HepG2 (cell line): ENCODE results near the gene IWS1. TPM values are rescaled to one million over a fixed set of nuclear protein-coding genes. Genes with fewer than 3 reads are reported as not detected.

ENCODE experiments used
- BHLHE40 ChIP-seq: IDR thresholded peaks from 2 replicates; pipeline ENCODE4 v1.6.1; 2011; ENCODE audit warnings: low read length, improper control_type of control experiment
- DNMT1 ChIP-seq: sonication (generic); formaldehyde crosslinking; IDR thresholded peaks from 2 replicates; pipeline ENCODE4 v1.5.1; 2020; ENCODE audit warnings: mild to moderate bottlenecking, missing genetic modification reagents
- ETV5 ChIP-seq: IDR thresholded peaks from 2 replicates; pipeline ENCODE4 v1.6.1; 2018; ENCODE audit warnings: missing biosample characterization, missing genetic modification reagents, inconsistent platforms, borderline replicate concordance
- GATAD2A ChIP-seq: IDR thresholded peaks from 2 replicates; pipeline ENCODE4 v1.6.1; 2016
- GFI1 ChIP-seq: sonication (generic); formaldehyde crosslinking; IDR thresholded peaks from 2 replicates; pipeline ENCODE4 v1.5.0; 2020; ENCODE audit warnings: missing genetic modification reagents, mild to moderate bottlenecking, borderline replicate concordance
- HOXA7 ChIP-seq: sonication (generic); formaldehyde crosslinking; IDR thresholded peaks from 2 replicates; pipeline ENCODE4 v1.8.1; 2022; ENCODE audit warnings: mild to moderate bottlenecking, missing genetic modification reagents, moderate library complexity
- KDM3A ChIP-seq: IDR thresholded peaks from 2 replicates; pipeline ENCODE4 v1.6.1; 2018; ENCODE audit warnings: low read depth, missing compliant biosample characterization
- KDM5A ChIP-seq: fragments of 200-600 bp; sonication (generic); IDR thresholded peaks from 2 replicates; pipeline ENCODE4 v1.7.0; 2018; ENCODE audit warnings: antibody characterized with exemption, mild to moderate bottlenecking, low read length, borderline replicate concordance
- PCBP2 ChIP-seq: fragments of 200-400 bp; formaldehyde crosslinking; optimal IDR thresholded peaks from 2 replicates; pipeline ENCODE3; 2018; ENCODE audit warnings: low read length, low read depth; ENCODE audit not compliant: poor library complexity, severe bottlenecking
- SMC3 ChIP-seq: IDR thresholded peaks from 2 replicates; pipeline ENCODE4 v1.6.1; 2011; ENCODE audit warnings: low read length, improper control_type of control experiment
- ZNF3 ChIP-seq: IDR thresholded peaks from 2 replicates; pipeline ENCODE4 v1.7.0; 2017; ENCODE audit warnings: inconsistent platforms
- ZNF577 ChIP-seq: sonication (generic); formaldehyde crosslinking; IDR thresholded peaks from 2 replicates; pipeline ENCODE4 v1.4.0; 2020; ENCODE audit warnings: mild to moderate bottlenecking, low read depth, missing genetic modification reagents, borderline replicate concordance
- ZNF605 ChIP-seq: sonication (generic); formaldehyde crosslinking; IDR thresholded peaks from 2 replicates; pipeline ENCODE4 v1.8.0; 2022; ENCODE audit warnings: mild to moderate bottlenecking, missing genetic modification reagents
- ZNF75D ChIP-seq: sonication (generic); formaldehyde crosslinking; IDR thresholded peaks from 2 replicates; pipeline ENCODE4 v1.8.1; 2023; ENCODE audit warnings: missing genetic modification reagents, mild to moderate bottlenecking, borderline replicate concordance
- ZNF878 ChIP-seq: sonication (generic); formaldehyde crosslinking; IDR thresholded peaks from 2 replicates; pipeline ENCODE4 v1.8.1; 2023; ENCODE audit warnings: mild to moderate bottlenecking, missing genetic modification reagents, moderate library complexity
- polyA plus RNA-seq, 8 experiments: library from polyadenylated mRNA; depleted of rRNA in 3 of 8; stranded (reverse) in 7 of 8; unstranded in 1 of 8; fragments of >200 nt; fragmentation: Illumina TruSeq in 4 of 8; extraction: Trizol in 4 of 8; gene quantifications; 2 replicates each; pipeline versions ENCODE4 v1.2.1 to v1.2.3, GENCODE V29; 2011 to 2016; ENCODE audit warnings: low read depth in 4 of 8, missing spikeins in 1 of 8, mixed read lengths in 1 of 8; ENCODE audit not compliant: insufficient read depth in 1 of 8
- total RNA-seq, 5 experiments: library from RNA; depleted of rRNA; stranded (reverse); fragments of >200 nt; fragmentation: Illumina TruSeq; extraction: Trizol; gene quantifications; 2 replicates each; pipeline ENCODE4 v1.2.3, GENCODE V29; 2016; ENCODE audit warnings: low read depth in 1 of 5
- TF ChIP-seq, protein P1 (sequence below): IDR thresholded peaks from 2 replicates; pipeline ENCODE4 v1.6.1; 2016; ENCODE audit warnings: control low read depth
- TF ChIP-seq, protein P2 (sequence below): sonication (generic); formaldehyde crosslinking; IDR thresholded peaks from 2 replicates; pipeline ENCODE4 v1.4.0; 2020; ENCODE audit warnings: mild to moderate bottlenecking, missing genetic modification reagents
- TF ChIP-seq, protein P3 (sequence below): sonication (generic); formaldehyde crosslinking; IDR thresholded peaks from 2 replicates; pipeline ENCODE4 v1.4.0; 2020; ENCODE audit warnings: missing genetic modification reagents, low read depth, mild to moderate bottlenecking, borderline replicate concordance
- TF ChIP-seq, protein P4 (sequence below): sonication (generic); formaldehyde crosslinking; IDR thresholded peaks from 2 replicates; pipeline ENCODE4 v1.4.0; 2020; ENCODE audit warnings: mild to moderate bottlenecking, missing genetic modification reagents, borderline replicate concordance
- TF ChIP-seq, protein P5 (sequence below): sonication (generic); formaldehyde crosslinking; IDR thresholded peaks from 2 replicates; pipeline ENCODE4 v1.4.0; 2020; ENCODE audit warnings: low read depth, missing genetic modification reagents

The IWS1 gene
- total and polyA plus RNA-seq, 2 of the 13 experiments (the other 11 are each of a cell fraction or from before 2014, with no cell fraction given) = 28.9 to 62.3 TPM

DNA sequence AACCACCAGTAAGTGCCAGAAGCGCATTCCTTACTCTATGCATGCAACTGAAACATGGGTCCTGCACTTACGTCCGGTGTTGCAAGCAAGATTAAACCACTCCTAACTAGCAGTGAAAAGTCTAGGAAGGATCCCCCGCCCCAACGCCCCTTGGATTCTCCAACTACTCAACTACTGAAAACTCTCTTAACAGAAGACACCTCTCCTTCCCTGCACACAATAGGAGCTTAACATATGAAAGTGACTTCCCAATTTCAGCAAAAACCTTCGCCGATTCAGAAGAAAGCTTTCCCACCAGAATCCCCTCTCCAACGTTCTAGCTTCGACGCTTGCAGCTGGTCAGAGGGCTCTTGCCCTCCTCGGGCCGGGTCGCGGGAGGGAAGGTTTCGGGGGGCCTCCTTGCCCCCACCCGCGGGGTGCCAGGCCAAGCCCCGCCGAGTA is 578 bp downstream of the IWS1 start (continued):
- TF ChIP-seq, protein P1, sequence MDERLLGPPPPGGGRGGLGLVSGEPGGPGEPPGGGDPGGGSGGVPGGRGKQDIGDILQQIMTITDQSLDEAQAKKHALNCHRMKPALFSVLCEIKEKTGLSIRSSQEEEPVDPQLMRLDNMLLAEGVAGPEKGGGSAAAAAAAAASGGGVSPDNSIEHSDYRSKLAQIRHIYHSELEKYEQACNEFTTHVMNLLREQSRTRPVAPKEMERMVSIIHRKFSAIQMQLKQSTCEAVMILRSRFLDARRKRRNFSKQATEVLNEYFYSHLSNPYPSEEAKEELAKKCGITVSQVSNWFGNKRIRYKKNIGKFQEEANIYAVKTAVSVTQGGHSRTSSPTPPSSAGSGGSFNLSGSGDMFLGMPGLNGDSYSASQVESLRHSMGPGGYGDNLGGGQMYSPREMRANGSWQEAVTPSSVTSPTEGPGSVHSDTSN = 0 out of 2 replicates have a peak, but pooled peaks have one; percentile 22
- TF ChIP-seq, protein P2, sequence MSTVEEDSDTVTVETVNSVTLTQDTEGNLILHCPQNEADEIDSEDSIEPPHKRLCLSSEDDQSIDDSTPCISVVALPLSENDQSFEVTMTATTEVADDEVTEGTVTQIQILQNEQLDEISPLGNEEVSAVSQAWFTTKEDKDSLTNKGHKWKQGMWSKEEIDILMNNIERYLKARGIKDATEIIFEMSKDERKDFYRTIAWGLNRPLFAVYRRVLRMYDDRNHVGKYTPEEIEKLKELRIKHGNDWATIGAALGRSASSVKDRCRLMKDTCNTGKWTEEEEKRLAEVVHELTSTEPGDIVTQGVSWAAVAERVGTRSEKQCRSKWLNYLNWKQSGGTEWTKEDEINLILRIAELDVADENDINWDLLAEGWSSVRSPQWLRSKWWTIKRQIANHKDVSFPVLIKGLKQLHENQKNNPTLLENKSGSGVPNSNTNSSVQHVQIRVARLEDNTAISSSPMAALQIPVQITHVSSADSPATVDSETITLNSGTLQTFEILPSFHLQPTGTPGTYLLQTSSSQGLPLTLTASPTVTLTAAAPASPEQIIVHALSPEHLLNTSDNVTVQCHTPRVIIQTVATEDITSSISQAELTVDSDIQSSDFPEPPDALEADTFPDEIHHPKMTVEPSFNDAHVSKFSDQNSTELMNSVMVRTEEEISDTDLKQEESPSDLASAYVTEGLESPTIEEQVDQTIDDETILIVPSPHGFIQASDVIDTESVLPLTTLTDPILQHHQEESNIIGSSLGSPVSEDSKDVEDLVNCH (CRISPR knock-in tag) = no peak
- TF ChIP-seq ZNF577 (CRISPR knock-in tag) = no peak
- 0 out of 2 replicates have a peak, but pooled peaks have one; percentile 52 for TF ChIP-seq ZNF878 (CRISPR knock-in tag)
- no peak; the same call in 1 of the 2 replicates for TF ChIP-seq BHLHE40
- TF ChIP-seq ZNF75D = no peak
- TF ChIP-seq, protein P3, sequence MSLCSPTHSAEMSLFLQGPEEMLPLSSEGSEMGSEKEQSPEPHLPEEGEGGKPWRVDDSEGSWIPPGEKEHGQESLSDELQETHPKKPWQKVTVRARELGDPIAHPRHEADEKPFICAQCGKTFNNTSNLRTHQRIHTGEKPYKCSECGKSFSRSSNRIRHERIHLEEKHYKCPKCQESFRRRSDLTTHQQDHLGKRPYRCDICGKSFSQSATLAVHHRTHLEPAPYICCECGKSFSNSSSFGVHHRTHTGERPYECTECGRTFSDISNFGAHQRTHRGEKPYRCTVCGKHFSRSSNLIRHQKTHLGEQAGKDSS (CRISPR knock-in tag) = no peak
- TF ChIP-seq DNMT1 = 0 out of 2 replicates have a peak, but pooled peaks have one; percentile 26
- TF ChIP-seq SMC3 = no peak
- TF ChIP-seq GATAD2A (CRISPR knock-in tag) = no peak
- no peak for TF ChIP-seq ZNF605 (CRISPR knock-in tag)
- 0 out of 2 replicates have a peak, but pooled peaks have one; percentile 16 for TF ChIP-seq KDM5A
- no peak for TF ChIP-seq HOXA7
- TF ChIP-seq, protein P4, sequence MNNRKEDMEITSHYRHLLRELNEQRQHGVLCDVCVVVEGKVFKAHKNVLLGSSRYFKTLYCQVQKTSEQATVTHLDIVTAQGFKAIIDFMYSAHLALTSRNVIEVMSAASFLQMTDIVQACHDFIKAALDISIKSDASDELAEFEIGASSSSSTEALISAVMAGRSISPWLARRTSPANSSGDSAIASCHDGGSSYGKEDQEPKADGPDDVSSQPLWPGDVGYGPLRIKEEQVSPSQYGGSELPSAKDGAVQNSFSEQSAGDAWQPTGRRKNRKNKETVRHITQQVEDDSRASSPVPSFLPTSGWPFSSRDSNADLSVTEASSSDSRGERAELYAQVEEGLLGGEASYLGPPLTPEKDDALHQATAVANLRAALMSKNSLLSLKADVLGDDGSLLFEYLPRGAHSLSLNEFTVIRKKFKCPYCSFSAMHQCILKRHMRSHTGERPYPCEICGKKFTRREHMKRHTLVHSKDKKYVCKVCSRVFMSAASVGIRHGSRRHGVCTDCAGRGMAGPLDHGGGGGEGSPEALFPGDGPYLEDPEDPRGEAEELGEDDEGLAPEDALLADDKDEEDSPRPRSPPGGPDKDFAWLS = no peak
- no peak for TF ChIP-seq PCBP2
- TF ChIP-seq ETV5 (CRISPR knock-in tag) = no peak; the same call in 1 of the 2 replicates
- no peak for TF ChIP-seq KDM3A
- TF ChIP-seq, protein P5, sequence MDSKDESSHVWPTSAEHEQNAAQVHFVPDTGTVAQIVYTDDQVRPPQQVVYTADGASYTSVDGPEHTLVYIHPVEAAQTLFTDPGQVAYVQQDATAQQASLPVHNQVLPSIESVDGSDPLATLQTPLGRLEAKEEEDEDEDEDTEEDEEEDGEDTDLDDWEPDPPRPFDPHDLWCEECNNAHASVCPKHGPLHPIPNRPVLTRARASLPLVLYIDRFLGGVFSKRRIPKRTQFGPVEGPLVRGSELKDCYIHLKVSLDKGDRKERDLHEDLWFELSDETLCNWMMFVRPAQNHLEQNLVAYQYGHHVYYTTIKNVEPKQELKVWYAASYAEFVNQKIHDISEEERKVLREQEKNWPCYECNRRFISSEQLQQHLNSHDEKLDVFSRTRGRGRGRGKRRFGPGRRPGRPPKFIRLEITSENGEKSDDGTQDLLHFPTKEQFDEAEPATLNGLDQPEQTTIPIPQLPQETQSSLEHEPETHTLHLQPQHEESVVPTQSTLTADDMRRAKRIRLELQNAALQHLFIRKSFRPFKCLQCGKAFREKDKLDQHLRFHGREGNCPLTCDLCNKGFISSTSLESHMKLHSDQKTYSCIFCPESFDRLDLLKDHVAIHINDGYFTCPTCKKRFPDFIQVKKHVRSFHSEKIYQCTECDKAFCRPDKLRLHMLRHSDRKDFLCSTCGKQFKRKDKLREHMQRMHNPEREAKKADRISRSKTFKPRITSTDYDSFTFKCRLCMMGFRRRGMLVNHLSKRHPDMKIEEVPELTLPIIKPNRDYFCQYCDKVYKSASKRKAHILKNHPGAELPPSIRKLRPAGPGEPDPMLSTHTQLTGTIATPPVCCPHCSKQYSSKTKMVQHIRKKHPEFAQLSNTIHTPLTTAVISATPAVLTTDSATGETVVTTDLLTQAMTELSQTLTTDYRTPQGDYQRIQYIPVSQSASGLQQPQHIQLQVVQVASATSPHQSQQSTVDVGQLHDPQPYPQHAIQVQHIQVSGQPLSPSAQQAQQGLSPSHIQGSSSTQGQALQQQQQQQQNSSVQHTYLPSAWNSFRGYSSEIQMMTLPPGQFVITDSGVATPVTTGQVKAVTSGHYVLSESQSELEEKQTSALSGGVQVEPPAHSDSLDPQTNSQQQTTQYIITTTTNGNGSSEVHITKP (CRISPR knock-in tag) = 0 out of 2 replicates have a peak, but pooled peaks have one; percentile 15
- 0 out of 2 replicates have a peak, but pooled peaks have one; percentile 32 for TF ChIP-seq GFI1 (CRISPR knock-in tag)
- peak; percentile 24; the same call in 1 of the 2 replicates for TF ChIP-seq ZNF3 (CRISPR knock-in tag)
